Right atrium auricular region (tissue), 2 donors: ENCODE measurements around the gene OVCA2. TPM values are rescaled to one million over a fixed set of nuclear protein-coding genes. Genes with fewer than 3 reads are reported as not detected.

Experiments used
- DNase-seq: peaks from one replicate; pipeline ENCODE4 v3.0.0-alpha.2; 2019; ENCODE audit warnings: low spot score
- H3K27ac ChIP-seq, 2 donors: fragments of 200-600 bp; sonication (generic); 1 replicate in 1 of 2; 2 replicates in 1 of 2; pipeline ENCODE4 v1.5.1; 2016 to 2019
- H3K27me3 ChIP-seq, 2 donors: fragments of 200-600 bp; sonication (generic); one replicate each; pipeline versions ENCODE4 v1.5.1 to v1.6.0; 2017 to 2019
- H3K36me3 ChIP-seq: fragments of 200-600 bp; sonication (generic); one replicate; pipeline ENCODE4 v1.5.1; 2016
- H3K4me1 ChIP-seq, 2 donors: fragments of 200-600 bp; sonication (generic); one replicate each; pipeline versions ENCODE4 v1.5.1 to v1.6.0; 2017 to 2019
- H3K4me3 ChIP-seq, 2 donors: fragments of 200-600 bp; sonication (generic); 1 replicate in 1 of 2; 2 replicates in 1 of 2; pipeline ENCODE4 v1.5.1; 2017 to 2019; ENCODE audit warnings: mild to moderate bottlenecking in 1 of 2, moderate library complexity in 1 of 2
- H3K9me3 ChIP-seq, 2 donors: fragments of 200-600 bp; sonication (generic); one replicate each; pipeline ENCODE4 v1.5.1; 2019
- CTCF ChIP-seq, 2 donors: fragments of 200-600 bp; sonication (generic); IDR thresholded peaks; one replicate each; pipeline ENCODE4 v1.5.1; 2019; ENCODE audit warnings: antibody characterized with exemption in 2 of 2
- total RNA-seq, 2 donors: library from RNA; depleted of rRNA; stranded (reverse); fragments of >200 nt; gene quantifications; one replicate each; pipeline ENCODE4 v1.1.0, GENCODE V29; 2016

OVCA2 gene
- total RNA-seq, 2 donors from 2014 or later = 29.6 to 31.7 TPM

GRCh38 chr17:2040942-2041560 lies 771 bp upstream of the OVCA2 start:
- H3K4me3 ChIP-seq = peak overlapping the region; percentile 81 to 89
- DNase-seq = no peak
- TF ChIP-seq CTCF (IDR thresholded peaks at IDR 0.05) = no peak
- no peaks in the 10 kb centered on the region for H3K27me3 ChIP-seq
- peaks cover 41% of the 10 kb centered on the region for H3K36me3 ChIP-seq
- H3K9me3 ChIP-seq = no peaks in the 10 kb centered on the region
- H3K27ac ChIP-seq = peak overlapping the region; percentile 92 to 96
- H3K4me1 ChIP-seq = peaks cover 0 to 34% of the 10 kb centered on the region in 2 donors

- peak overlapping the region; percentile 81 to 89 for H3K4me3 ChIP-seq
- H3K9me3 ChIP-seq = no peaks in the 10 kb centered on the region
- no peak for DNase-seq
- peak overlapping the region; percentile 92 to 96 for H3K27ac ChIP-seq
- H3K27me3 ChIP-seq = no peaks in the 10 kb centered on the region
- no peak for TF ChIP-seq CTCF (IDR thresholded peaks at IDR 0.05)
- peaks cover 0 to 34% of the 10 kb centered on the region in 2 donors for H3K4me1 ChIP-seq
- H3K36me3 ChIP-seq = peaks cover 27% of the 10 kb centered on the region
These were observed 597 bp downstream of the OVCA2 start for GRCh38 chr17:2042390-2042847.

- peak overlapping the region; percentile 92 to 96 for H3K27ac ChIP-seq
- no peaks in the 10 kb centered on the region for H3K27me3 ChIP-seq
- peaks cover 0 to 34% of the 10 kb centered on the region in 2 donors for H3K4me1 ChIP-seq
- H3K4me3 ChIP-seq = peak overlapping the region in 1 of 2 donors; percentile 89
- no peaks in the 10 kb centered on the region for H3K9me3 ChIP-seq
- no peak for DNase-seq
- H3K36me3 ChIP-seq = peaks cover 22% of the 10 kb centered on the region
- no peak for TF ChIP-seq CTCF (IDR thresholded peaks at IDR 0.05)
These were observed 1.1 kb downstream of the OVCA2 start for GRCh38 chr17:2042933-2043332.

- peaks cover 17% of the 10 kb centered on the region for H3K36me3 ChIP-seq
- H3K4me3 ChIP-seq = no peak overlapping the region
- no peak overlapping the region for H3K27ac ChIP-seq
- peaks cover 0 to 36% of the 10 kb centered on the region in 2 donors for H3K4me1 ChIP-seq
- H3K27me3 ChIP-seq = no peaks in the 10 kb centered on the region
- no peaks in the 10 kb centered on the region for H3K9me3 ChIP-seq
- no peak for DNase-seq
- TF ChIP-seq CTCF (IDR thresholded peaks at IDR 0.05) = no peak
These were observed 2.0 kb downstream of the OVCA2 start for GRCh38 chr17:2043785-2044184.

GRCh38 chr17:2044263-2044894 lies 2.6 kb downstream of the OVCA2 start:
- peak overlapping the region in 1 of 2 donors; percentile 0 for H3K27ac ChIP-seq
- H3K4me3 ChIP-seq = no peak overlapping the region
- no peak for TF ChIP-seq CTCF (IDR thresholded peaks at IDR 0.05)
- H3K4me1 ChIP-seq = peaks cover 0 to 42% of the 10 kb centered on the region in 2 donors
- H3K27me3 ChIP-seq = no peaks in the 10 kb centered on the region
- peaks cover 17% of the 10 kb centered on the region for H3K36me3 ChIP-seq
- DNase-seq = no peak
- H3K9me3 ChIP-seq = no peaks in the 10 kb centered on the region
